Stimulated activated CD4-positive, alpha-beta T cell treated with anti-CD3 and anti-CD28 coated beads, Interleukin-4, amount 100 ng/mL, for 48 hours (primary cell): Measurements from ENCODE around the gene TSPAN3.

Experiments
- DNase-seq, 2 donors: peaks; one replicate each; pipeline ENCODE4 v3.0.0-alpha.2; 2020; ENCODE audit warnings: low read depth in 2 of 2

TSPAN3 gene

DNA sequence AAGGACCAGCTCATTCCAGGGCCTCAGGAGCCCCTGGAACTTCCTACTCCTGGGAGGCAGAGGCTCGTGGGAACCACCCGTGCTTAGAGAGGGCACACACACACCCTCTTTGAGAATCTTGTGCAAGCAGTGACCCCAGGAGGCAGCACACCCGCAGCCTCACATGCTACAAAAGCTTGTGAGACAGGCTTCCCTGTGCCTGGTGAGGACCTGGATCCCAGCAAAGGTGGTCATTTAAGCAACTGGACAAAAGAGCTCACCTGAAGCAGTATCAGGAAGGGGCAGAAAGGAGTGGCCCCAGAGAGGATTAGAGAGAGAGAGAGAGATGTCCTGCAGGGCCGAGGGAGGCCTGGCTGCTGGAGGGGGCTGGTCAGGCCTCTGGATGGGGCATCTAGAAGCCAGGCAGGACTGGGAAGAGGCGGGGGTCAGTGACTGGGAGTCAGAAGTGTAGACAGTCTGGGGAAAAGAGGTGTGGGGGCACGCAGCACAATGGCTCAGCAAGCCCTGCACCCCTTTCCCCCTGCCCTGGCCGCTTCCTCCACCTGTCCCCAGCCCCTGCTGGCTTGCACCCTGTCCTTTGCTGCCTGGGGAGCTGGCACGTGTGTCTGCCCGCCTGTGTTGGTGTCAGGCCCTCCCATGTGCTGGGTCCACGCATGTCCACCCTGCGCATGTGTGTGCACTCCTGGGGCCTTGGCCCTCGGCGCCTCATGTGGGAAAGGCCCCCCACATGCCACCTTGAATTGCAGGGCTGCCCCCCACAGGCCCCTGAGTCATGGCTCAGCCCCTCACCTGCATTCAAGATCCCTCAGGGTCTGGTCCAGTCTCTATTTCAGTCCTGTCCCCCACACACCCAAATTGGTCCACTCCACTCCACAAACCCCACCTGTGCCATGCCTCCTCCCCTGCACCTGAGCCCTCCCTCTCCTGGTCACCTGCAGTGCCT is 36.9 kb downstream of the TSPAN3 start:
- DNase-seq: no peak

DNA sequence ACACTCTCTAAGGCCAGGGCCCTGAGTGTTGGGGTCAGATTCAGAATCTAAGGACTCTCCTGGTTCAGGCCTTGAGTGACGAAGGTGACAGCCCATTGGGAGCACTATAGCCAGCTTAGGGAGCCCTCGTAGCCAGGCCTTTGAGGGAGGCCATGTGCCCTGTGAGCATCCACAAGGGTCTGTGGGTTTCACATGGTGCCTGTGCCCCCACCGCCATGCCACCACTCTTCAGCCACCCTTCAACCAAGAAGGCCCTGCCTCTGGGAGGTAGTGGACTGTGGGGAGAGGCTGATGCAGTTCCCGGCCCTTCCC is 37.5 kb downstream of the TSPAN3 start:
- DNase-seq: no peak

DNA sequence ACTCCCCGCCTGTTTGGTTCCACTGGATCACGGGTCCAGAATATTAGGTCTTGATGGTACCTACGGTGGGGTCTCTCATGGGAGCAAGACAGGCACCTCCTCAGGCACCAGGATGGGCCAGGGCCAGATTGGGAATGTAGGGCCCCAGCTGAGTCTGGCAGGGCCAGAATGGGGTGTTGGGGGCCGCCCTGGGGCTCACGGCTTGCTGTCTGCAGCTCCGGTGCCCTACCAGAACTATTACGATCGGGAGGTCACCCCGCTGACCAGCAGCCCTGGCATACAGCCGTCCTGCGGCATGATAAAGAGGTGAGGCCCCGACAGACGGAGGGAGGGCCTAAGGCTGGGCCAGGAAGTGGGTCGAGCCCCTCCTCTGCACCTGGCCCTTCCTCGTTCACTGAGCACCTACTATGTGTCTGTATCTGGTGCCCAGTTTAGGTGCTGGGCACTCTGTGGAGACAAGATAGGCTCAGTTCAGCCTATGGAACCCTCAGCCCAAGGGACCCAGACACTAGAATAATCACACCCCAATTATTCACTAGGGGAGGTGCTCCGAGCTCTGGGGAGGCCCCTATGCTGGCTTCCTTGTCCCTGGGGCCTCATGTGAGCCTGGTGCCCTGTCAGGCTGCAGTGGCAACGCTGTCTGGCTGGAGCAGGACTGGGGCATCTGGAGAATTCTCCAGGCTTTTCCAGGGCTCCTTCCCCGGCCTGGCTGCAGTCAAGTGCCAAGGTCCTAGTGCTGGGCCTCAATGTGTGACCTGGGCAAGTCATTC is 38.1 kb downstream of the TSPAN3 start:
- DNase-seq: no peak

DNA sequence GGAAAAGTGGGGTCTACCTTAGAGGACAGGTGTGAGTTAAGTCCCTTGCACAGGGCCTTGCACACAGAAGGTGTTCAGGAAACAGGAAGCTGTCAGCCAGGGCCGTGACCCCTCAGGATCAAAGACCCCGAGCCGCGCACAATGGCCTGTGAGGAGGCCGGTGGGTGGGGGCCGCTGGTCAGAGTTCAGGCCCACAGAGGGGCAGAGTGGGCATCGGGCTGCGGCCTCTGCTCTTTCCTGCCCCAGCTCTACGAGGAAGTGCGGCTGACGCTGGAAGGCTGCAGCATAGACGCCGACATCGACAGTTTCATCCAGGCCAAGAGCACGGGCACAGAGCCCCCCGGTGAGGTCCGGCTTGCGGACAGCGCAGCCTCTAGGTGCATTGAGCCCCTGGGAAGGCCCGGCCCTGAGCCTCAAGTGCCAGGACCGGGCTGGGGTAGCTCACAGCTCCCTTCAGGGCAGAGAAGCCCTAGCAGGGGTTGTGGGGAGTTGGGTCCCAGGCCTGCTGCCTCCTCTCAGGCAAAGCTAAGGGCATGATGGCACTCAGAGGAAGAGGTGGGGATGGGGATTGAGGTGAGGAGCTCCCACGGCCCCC is 38.8 kb downstream of the TSPAN3 start:
- no peak for DNase-seq

DNA sequence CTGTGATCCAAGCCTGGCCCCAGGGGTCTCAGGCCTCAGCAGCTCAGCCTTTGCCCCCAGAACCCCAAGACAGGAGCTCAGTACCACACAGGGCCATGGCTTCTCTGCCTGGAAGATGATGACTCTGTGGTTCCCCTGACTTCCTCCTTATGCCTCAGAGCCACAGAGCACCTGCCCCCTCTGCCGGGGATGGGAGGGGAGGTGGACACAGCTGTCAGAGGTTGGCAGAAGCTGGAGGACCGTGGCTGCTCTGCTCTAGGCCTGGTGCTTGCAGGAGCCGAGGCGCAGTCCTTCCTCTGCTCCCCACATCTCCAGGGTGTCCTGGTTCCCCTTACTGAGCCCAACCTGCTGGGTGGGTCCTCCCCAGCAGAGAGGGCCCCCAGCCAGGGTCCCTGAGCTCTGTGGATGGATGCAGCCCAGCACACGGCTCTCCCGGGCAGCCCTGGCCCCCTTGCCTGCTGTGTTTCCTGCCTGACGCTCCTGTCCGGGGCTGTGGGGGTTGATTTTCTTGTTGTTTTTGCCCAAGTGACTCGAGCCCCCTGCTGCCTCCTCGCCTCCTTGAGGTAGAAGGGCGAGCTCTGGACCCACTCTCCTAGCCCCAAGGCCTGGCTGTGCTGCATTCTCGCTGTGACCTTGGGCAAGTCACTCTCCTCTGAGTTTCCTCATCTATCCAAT is 39.4 kb downstream of the TSPAN3 start:
- DNase-seq: no peak

DNA sequence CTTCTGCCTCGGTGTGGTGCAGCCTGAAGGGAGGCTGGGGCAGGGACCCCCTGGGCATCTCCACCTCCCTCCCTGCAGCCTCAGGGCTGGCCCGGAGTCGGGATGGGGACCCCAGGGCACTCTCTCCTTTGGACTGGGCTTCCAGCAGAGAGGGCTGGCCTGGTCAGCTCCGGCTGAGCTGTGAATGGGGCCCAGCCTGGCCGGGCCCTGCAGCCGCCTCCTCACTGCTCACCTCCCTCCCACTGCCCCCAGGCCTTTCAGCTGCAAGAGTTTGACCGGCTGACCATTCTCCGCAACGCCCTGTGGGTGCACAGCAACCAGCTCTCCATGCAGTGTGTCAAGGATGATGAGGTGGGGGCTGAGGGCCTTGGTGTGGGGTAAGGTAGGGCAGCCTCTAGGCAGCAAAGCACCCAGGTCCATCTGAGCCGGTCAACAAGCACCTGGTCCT is 40.0 kb downstream of the TSPAN3 start:
- DNase-seq: no peak

DNA sequence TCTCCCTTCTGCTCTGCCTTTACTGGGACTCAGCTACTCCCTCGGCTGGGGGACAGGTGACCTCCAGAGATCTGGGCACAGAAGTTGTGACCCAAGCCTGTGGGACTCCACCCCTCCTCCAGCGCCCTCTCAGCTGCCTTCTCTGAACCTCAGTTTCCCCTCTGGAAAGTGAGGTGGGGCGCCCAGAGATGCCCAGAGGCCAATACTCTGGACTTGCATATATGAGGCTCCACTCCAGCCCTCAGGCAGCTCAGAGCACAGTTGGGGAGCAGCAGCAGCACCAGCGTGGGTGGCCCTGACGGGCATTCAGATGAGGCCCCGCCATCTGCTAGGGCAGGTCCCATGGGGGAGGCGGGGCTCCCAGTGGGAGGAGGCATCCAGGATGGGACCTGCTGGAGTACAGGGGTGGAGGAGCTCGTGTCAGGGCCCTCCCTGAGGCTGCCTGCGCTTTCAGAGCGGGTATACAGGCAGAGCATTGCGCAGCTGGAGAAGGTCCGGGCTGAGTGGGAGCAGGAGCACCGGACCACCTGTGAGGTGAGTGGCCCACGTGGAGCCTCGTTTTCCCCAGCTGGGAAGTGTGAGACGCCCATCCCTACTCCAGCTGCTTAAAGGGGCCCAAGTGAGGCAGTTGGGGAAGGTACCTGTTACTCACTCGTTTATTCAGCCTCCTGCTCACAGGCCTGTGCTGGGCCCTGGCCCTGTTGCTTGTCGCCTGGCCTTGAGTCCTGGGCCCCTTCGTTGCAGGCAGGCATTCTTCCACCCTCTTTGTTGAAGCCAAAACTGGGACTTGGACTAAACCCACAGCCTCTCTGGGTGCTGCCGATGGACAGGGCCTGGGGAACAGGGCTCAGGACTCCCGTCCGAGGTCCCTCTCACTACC is 40.6 kb downstream of the TSPAN3 start:
- DNase-seq: no peak

DNA sequence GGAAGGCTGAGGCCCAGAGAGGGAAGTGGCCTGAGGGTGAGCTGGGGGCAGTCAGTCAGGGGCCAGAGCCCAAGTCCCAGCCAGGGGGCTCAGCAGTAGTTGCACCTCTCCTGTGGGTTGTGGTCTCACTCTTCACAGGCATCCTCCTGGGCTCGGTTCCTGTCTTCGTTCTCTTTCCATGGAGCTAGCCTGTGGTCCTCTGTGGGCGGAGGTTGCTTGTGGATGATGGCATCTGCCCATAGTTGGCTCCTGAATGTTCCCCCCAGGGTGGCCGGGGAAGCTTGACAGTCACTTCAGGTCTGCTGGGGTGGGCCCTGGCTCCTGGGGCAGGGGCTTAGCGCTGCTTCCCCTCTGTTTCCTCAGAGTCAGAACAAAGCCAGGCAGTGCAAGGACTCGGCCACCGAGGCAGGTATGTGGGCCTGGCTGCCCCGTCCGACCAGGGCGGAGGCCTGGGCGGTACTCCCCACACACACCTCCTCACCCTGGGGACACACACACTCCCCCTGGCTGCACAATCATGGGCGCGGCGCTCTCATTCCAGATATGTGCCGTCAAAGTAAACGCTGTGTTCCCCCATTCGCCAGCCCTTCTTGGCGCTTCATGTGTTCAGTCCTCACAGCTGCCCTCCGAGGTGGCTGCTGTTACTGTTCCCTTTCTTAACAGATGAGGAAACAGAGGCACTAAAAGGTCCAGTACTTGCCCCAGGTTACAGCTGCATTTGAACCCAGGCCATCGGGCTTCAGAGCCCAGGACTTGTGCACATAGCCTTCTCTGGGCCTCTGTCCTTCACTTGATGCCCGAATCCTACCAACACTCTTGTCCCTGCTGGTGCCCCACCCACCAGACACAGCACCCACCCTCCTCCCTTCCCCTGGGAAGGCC is 41.5 kb downstream of the TSPAN3 start:
- no peak for DNase-seq

DNA sequence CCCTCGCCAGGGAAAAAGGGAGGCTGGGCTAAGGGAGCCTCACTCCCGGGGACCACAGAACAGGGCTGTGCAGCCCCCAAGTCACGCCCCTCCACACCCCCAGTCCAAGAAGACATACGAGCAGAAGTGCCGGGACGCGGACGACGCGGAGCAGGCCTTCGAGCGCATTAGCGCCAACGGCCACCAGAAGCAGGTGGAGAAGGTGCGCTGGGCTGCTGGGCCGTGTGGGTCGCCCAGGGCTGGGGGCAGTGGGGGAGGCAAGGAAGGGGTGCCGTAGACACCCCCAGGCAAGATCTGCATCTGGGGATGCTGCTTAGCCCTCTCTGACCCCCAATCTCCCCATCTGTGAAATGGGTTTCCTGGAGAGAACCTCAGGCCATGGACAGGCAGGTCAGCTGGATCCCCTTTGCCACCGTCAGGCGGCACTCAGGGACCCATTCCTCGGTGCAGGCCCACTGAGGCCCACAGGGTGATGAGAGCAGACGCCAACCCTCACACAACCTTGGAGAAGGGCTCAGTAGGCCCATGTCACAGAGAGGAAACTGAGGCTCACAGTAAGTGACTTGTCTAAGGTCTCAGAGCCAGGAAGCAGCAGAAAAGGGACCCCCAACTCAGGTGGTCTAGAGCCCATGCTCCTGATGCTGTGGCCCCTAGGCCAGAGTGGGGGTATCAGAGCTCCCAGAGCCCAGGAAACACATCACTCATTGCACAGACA is 42.3 kb downstream of the TSPAN3 start:
- no peak for DNase-seq

DNA sequence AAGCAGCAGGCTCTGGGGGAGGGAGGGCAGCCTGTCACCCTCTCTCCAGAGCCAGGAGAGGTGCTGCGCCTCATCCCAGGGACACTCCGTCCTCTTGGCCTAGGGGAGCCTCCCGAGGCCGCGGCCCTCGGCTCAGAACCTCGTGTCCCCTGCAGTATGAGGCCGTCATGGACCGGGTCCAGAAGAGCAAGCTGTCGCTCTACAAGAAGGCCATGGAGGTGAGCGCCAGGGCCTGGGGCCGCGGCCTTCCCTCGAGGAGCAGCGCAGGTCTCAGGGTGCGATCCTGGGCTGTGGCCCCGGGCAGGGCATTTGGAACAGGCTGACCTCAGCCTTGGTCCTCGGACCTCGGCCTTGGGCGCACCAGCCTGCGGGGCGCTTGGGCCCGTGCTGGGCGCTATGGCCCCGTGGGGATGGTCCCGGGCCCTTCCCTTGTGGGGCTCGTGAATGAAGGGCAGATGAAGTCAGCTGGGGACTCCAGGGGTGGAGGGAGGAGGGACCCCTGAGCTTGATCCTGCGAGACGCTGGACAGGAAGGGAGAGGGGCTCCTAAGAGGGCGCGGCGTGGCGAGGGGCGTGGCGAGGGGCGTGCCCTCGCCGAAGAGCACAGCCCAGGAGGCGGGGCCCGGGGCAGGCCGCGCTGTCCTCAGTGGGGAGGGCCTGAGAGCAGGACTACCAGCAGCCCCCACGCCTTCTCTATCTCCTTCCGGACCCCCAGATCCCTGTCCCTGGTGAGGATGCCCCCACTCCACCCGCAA is 43.0 kb downstream of the TSPAN3 start:
- no peak for DNase-seq

DNA sequence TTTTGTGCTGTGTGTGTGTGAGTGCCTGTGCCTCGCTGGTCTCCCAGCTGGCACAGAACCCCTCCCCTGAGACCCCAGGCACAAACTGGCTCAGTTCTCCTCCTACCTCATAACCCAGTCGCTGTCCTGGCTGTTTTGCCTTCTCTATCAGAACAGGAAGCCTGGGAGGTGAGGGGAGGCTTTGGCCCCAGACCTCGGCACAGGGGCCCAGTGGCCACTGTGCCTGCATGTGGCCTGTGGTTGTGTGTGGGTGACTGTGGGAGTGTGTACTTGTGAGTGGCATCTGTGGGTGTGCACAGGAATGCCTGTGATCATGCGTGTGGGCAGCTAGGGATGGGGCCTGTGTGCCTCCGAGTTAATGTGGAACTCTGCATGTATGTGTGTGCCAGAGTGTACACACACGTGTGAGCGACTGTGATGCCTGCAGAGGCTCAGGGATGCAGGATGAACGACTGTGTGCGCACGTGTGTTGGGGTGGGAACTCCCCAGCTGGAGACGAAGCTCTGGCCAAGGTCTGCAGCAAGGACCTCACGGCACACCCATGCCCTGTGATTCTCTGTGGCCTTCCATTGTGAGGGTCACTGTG is 43.7 kb downstream of the TSPAN3 start:
- no peak for DNase-seq

DNA sequence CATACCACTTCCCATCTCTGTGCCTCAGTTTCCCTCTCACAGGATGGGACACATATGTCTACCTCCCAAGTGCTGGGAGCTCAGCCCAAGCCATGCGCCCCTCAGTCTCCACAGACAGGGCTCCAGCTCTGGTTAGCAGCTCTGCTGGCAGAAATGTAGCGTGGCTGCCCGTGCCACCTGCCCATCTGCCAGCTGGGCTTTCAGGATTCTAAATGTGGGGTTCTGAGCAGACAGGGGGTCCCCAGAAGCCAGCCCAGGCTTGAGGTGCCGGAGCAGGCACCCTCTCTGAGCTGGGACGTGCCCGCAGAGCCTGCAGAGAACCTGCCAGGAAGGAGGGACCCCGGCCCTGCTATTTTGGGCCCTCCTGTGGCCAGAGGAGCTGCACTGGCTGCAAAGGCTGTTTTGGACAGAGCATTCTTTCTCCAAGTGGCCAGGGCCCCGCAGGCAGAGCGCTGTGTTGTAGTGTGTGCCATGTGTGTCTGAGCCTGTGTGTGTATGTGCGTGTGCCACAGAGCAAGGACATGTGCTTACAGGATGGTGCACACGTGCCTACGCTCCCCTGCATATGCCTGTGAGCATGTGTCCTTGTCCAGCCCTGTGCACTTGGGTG is 44.3 kb downstream of the TSPAN3 start:
- no peak for DNase-seq

DNA sequence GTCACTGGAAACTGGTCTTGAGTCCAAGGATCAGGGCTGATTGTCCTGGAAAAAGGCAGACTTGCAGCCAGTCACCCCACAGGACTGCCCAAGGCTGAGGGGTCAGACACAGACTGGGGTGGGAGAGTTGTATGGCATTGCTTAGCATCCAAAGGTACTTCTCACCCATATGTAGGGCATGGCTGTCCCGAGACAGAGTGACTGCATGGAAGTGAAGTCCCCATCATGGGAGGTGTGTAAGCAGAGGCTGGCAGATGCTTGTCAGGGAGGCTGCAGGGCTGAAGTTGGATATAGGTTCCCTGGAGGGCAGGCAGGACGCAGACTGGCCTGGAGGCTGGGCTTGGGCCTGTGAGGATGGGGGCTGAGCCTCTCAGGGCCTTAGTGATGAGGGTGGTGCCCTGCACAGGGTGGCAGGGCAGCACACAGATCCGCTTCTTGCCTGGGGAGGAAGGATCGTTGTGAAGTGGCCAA is 44.9 kb downstream of the TSPAN3 start:
- DNase-seq: no peak

DNA sequence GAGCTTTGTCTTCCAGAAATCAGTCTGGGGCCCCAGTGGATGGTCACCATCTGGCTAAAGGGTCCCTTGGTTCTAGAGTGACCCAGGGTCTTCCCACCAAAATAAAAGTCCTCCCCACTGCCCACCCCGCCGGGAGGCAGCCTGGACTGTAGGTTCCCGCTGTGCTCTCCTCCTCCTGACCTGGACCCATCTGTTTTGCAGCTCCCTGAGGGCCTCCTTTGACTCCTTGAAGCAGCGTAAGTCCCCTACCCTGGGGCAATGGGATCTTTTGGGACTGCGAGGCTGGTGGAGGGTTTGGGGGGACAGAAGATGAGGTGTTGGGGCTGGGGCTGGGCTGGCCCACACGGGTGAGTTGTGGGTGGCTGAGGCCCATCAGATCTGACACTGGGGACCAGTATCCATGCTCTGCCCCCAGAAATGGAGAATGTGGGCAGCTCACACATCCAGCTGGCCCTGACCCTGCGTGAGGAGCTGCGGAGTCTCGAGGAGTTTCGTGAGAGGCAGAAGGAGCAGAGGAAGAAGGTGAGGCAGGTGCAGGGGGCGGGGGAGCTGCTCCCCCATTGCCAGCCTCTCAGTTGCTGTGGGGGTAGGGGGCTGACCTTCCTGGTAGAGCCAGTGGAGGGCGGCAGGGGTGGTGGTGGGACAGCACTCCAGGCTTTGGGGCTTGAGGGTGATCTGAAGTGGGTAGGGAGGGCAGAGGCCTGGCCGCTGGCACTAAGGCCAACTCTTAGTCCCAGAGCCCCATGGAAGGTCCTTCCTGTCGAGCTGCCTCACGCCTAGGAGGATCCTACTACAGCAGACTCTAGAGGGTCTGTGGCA is 45.6 kb downstream of the TSPAN3 start:
- DNase-seq: no peak

DNA sequence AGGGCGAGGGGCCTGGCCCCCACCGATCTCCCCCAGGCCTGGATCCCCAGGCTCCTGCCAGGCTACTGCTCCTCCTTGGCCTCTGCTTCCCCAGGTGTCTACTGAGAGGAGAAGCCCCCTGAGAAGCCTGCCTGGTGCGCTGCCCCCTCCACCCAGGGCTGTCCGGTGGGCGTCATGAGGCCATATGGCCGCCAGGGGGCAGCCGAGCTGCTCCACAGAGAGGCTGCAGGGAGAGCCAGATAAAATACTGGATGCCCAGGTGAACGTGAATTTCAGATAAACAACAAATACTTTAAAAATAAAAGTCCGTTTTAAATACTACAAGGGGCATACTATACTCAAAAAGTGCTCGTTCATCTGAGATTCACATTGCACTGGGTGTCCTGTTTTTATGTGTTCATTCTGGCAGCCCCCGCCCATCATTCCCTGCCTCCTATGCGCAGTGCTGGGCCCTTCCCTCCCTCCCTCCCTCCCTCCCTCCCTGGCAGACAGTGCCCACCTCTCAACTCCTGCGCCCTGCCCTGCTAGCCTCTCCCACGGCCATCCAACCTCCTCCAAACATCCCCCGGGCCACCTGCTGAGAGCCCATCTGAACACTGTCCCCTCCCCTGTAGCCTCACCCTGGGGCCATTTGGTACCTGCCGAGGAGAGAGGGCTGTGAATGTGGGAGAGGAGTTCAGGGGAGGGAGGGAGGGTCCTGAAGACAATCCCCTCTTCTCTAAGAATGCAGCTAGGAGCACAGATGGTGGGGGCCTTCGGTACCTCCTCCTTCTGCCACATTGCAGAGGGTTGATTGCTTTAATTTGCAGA is 46.4 kb downstream of the TSPAN3 start:
- peak; percentile 54 to 70 for DNase-seq
